WTC11 (cell line): ENCODE data around the gene AFF3. TPM values are rescaled to one million over a fixed set of nuclear protein-coding genes. Genes with fewer than 3 reads are reported as not detected.

Experiments
- CREM ChIP-seq: sonication (generic); formaldehyde crosslinking; IDR thresholded peaks from 2 replicates; pipeline ENCODE4 v1.8.1; 2022; ENCODE audit warnings: mild to moderate bottlenecking, missing genetic modification reagents, moderate library complexity
- EMX1 ChIP-seq: fragments of 250-450 bp; sonication (Bioruptor Pico); IDR thresholded peaks from 2 replicates; pipeline ENCODE4 v1.8.0; 2021; ENCODE audit warnings: mild to moderate bottlenecking
- JUN ChIP-seq: sonication (generic); formaldehyde crosslinking; IDR thresholded peaks from 2 replicates; pipeline ENCODE4 v1.8.0; 2023; ENCODE audit warnings: mild to moderate bottlenecking, missing genetic modification reagents
- RORB ChIP-seq: fragments of 250-450 bp; sonication (Bioruptor Pico); IDR thresholded peaks from 2 replicates; pipeline ENCODE4 v1.9.0; 2021; ENCODE audit warnings: mild to moderate bottlenecking
- SMAD3 ChIP-seq: sonication (generic); formaldehyde crosslinking; IDR thresholded peaks from 2 replicates; pipeline ENCODE4 v1.8.0; 2022; ENCODE audit warnings: missing genetic modification reagents, mild to moderate bottlenecking, borderline replicate concordance
- ZNF219 ChIP-seq: sonication (generic); formaldehyde crosslinking; IDR thresholded peaks from 2 replicates; pipeline ENCODE4 v1.8.0; 2023; ENCODE audit warnings: missing genetic modification reagents, mild to moderate bottlenecking, borderline replicate concordance
- ZNF416 ChIP-seq: fragments of 250-450 bp; sonication (Bioruptor Pico); IDR thresholded peaks from 2 replicates; pipeline ENCODE4 v1.9.0; 2021; ENCODE audit warnings: mild to moderate bottlenecking, inconsistent platforms
- total RNA-seq: library from RNA; stranded (reverse); gene quantifications from 3 replicates; pipeline ENCODE4 v1.2.3, GENCODE V29; 2021
- TF ChIP-seq, protein P1 (sequence below): fragments of 250-450 bp; sonication (Bioruptor Pico); IDR thresholded peaks from 2 replicates; pipeline ENCODE4 v1.9.0; 2021; ENCODE audit warnings: mild to moderate bottlenecking, borderline replicate concordance
- TF ChIP-seq, protein P2 (sequence below): sonication (generic); formaldehyde crosslinking; IDR thresholded peaks from 2 replicates; pipeline ENCODE4 v1.8.1; 2023; ENCODE audit warnings: mild to moderate bottlenecking, missing genetic modification reagents
- TF ChIP-seq, protein P3 (sequence below): fragments of 250-450 bp; sonication (Bioruptor Pico); conservative IDR thresholded peaks from 2 replicates; pipeline ENCODE4 v1.9.0; 2021; ENCODE audit warnings: mild to moderate bottlenecking
- TF ChIP-seq, protein P4 (sequence below): sonication (generic); formaldehyde crosslinking; IDR thresholded peaks from 2 replicates; pipeline ENCODE4 v1.8.1; 2023; ENCODE audit warnings: mild to moderate bottlenecking, missing genetic modification reagents, borderline replicate concordance
- TF ChIP-seq, protein P5 (sequence below): sonication (generic); formaldehyde crosslinking; IDR thresholded peaks from 2 replicates; pipeline ENCODE4 v1.8.1; 2022; ENCODE audit warnings: low read depth, missing genetic modification reagents, borderline replicate concordance

The AFF3 gene
- total RNA-seq, 1 experiment from 2014 or later: 1.2 TPM

DNA sequence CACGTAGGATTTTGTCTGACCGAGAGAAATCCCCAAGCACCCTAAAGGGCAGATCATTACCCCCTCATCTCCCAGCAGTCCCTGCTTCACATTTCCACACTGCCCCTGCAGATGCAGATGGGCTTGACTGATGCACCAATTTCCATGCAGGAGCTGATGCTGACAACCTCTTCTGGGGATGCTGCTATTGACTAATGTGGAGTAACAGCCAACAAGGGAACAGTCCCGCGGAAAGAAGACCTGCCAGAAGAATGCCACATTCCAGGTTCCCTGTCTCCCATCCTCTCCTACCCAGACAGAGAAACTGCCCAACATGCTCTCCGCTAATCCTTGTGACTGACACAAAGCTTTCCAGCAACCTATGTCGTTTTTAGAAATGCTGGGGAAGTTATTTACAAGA, 91.7 kb downstream of the AFF3 start (continued):
- TF ChIP-seq, protein P1, sequence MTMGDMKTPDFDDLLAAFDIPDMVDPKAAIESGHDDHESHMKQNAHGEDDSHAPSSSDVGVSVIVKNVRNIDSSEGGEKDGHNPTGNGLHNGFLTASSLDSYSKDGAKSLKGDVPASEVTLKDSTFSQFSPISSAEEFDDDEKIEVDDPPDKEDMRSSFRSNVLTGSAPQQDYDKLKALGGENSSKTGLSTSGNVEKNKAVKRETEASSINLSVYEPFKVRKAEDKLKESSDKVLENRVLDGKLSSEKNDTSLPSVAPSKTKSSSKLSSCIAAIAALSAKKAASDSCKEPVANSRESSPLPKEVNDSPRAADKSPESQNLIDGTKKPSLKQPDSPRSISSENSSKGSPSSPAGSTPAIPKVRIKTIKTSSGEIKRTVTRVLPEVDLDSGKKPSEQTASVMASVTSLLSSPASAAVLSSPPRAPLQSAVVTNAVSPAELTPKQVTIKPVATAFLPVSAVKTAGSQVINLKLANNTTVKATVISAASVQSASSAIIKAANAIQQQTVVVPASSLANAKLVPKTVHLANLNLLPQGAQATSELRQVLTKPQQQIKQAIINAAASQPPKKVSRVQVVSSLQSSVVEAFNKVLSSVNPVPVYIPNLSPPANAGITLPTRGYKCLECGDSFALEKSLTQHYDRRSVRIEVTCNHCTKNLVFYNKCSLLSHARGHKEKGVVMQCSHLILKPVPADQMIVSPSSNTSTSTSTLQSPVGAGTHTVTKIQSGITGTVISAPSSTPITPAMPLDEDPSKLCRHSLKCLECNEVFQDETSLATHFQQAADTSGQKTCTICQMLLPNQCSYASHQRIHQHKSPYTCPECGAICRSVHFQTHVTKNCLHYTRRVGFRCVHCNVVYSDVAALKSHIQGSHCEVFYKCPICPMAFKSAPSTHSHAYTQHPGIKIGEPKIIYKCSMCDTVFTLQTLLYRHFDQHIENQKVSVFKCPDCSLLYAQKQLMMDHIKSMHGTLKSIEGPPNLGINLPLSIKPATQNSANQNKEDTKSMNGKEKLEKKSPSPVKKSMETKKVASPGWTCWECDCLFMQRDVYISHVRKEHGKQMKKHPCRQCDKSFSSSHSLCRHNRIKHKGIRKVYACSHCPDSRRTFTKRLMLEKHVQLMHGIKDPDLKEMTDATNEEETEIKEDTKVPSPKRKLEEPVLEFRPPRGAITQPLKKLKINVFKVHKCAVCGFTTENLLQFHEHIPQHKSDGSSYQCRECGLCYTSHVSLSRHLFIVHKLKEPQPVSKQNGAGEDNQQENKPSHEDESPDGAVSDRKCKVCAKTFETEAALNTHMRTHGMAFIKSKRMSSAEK (CRISPR knock-in tag): no peak
- TF ChIP-seq SMAD3 (CRISPR knock-in tag) (no peak), CREM (CRISPR knock-in tag) (no peak), ZNF416 (CRISPR knock-in tag) (no peak), ZNF219 (CRISPR knock-in tag) (no peak), EMX1 (CRISPR knock-in tag) (no peak), JUN (CRISPR knock-in tag) (no peak), RORB (CRISPR knock-in tag) (no peak)
- TF ChIP-seq, protein P2, sequence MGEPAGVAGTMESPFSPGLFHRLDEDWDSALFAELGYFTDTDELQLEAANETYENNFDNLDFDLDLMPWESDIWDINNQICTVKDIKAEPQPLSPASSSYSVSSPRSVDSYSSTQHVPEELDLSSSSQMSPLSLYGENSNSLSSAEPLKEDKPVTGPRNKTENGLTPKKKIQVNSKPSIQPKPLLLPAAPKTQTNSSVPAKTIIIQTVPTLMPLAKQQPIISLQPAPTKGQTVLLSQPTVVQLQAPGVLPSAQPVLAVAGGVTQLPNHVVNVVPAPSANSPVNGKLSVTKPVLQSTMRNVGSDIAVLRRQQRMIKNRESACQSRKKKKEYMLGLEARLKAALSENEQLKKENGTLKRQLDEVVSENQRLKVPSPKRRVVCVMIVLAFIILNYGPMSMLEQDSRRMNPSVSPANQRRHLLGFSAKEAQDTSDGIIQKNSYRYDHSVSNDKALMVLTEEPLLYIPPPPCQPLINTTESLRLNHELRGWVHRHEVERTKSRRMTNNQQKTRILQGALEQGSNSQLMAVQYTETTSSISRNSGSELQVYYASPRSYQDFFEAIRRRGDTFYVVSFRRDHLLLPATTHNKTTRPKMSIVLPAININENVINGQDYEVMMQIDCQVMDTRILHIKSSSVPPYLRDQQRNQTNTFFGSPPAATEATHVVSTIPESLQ (CRISPR knock-in tag): no peak
- TF ChIP-seq, protein P3, sequence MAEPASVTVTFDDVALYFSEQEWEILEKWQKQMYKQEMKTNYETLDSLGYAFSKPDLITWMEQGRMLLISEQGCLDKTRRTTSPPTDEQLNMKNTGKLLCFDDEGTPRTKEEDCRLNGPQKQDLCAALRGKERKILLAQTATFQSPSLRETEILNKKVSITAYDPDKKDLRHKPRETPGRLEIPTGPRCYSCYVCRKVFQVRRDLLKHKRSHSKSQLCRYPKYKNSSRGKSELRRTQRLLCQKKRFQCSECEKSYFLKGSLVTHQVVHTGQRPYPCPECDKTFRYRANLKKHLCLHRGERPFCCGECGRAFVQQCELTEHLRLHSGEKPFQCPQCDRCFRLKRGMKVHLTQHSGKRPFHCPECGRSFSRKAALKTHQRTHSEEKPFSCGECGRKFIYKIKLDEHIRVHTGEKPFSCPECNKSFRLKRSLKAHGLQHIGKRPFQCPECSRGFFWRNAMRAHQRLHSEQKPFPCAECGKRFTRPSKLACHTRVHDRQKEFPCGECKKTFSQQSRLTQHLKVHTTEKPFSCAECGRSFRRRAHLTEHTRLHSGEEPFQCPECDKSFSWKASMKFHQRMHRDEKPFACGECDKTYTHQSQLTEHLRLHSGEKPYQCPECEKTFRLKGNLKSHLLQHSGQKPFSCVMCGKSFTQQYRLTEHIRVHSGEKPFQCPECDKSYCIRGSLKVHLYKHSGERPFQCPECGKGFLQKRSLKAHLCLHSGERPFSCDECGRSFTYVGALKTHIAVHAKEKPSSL (CRISPR knock-in tag): no peak
- TF ChIP-seq, protein P4, sequence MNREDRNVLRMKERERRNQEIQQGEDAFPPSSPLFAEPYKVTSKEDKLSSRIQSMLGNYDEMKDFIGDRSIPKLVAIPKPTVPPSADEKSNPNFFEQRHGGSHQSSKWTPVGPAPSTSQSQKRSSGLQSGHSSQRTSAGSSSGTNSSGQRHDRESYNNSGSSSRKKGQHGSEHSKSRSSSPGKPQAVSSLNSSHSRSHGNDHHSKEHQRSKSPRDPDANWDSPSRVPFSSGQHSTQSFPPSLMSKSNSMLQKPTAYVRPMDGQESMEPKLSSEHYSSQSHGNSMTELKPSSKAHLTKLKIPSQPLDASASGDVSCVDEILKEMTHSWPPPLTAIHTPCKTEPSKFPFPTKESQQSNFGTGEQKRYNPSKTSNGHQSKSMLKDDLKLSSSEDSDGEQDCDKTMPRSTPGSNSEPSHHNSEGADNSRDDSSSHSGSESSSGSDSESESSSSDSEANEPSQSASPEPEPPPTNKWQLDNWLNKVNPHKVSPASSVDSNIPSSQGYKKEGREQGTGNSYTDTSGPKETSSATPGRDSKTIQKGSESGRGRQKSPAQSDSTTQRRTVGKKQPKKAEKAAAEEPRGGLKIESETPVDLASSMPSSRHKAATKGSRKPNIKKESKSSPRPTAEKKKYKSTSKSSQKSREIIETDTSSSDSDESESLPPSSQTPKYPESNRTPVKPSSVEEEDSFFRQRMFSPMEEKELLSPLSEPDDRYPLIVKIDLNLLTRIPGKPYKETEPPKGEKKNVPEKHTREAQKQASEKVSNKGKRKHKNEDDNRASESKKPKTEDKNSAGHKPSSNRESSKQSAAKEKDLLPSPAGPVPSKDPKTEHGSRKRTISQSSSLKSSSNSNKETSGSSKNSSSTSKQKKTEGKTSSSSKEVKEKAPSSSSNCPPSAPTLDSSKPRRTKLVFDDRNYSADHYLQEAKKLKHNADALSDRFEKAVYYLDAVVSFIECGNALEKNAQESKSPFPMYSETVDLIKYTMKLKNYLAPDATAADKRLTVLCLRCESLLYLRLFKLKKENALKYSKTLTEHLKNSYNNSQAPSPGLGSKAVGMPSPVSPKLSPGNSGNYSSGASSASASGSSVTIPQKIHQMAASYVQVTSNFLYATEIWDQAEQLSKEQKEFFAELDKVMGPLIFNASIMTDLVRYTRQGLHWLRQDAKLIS (CRISPR knock-in tag): no peak
- TF ChIP-seq, protein P5, sequence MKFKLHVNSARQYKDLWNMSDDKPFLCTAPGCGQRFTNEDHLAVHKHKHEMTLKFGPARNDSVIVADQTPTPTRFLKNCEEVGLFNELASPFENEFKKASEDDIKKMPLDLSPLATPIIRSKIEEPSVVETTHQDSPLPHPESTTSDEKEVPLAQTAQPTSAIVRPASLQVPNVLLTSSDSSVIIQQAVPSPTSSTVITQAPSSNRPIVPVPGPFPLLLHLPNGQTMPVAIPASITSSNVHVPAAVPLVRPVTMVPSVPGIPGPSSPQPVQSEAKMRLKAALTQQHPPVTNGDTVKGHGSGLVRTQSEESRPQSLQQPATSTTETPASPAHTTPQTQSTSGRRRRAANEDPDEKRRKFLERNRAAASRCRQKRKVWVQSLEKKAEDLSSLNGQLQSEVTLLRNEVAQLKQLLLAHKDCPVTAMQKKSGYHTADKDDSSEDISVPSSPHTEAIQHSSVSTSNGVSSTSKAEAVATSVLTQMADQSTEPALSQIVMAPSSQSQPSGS (CRISPR knock-in tag): no peak
